ENCODE measurements around the gene MS4A4A. TPM values are rescaled to one million over a fixed set of nuclear protein-coding genes. Genes with fewer than 3 reads are reported as not detected.

MS4A4A gene
- total and polyA plus RNA-seq, 10 of the 15 experiments (the other 5 are each of a cell fraction or from before 2014, with no cell fraction given) = 0.10 to 2.4 (median 0.68) TPM

DNA sequence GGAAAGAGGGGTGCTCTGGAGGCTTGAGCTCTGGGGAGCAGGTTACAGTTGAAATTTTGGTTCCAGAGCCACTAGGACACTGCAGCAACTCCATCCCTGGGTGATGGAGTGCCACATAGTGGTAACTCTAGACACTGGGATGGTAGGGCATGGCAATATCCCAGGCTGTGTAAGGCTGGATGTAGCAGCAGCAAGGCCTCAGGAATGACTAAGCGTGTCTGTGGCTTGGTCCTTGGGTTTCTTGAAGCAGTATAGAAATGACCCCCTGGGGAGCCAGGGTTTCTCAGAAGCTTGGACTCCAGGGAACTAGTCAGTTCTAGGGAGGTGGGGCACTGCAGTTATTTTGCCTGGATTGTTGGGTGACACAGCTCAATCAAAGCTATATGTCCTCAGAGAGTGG, 8.1 kb downstream of the MS4A4A start:
- H3K27ac ChIP-seq (ENCODE audit: control insufficient read depth, insufficient read depth) = no peak overlapping the region
- H3K4me3 ChIP-seq = no peak overlapping the region
- RAD21 ChIA-PET (ENCODE audit: unreplicated experiment) = no interaction called here
- DNase-seq (ENCODE audit: low read depth, low spot score) (no peak), FAIRE-seq (no peak), ATAC-seq (no peak)
- H3K4me1 ChIP-seq (ENCODE audit: control insufficient read depth, insufficient read depth, low read length) = no peaks in the 10 kb centered on the region
- no peaks in the 10 kb centered on the region for H4K20me1 ChIP-seq (ENCODE audit: control insufficient read depth, insufficient read depth)
- in situ Hi-C loops (cut with MboI) = no loop called here
- no peaks in the 10 kb centered on the region for H3K27me3 ChIP-seq (replicated peaks in 1 of 2; ENCODE audit: control insufficient read depth in 2 of 2, insufficient read depth in 2 of 2, low read length in 1 of 2)
- SMC1A ChIA-PET (ENCODE audit: uncharacterized antibody, unreplicated experiment) = interaction anchor here (0.9 to 1.7 kb wide), 4 partner anchors 8 to 24 kb away, joined by 3 to 4 read pairs (median 4); no protein-coding TSS in a partner anchor
- H3K9ac ChIP-seq (ENCODE audit: control insufficient read depth, insufficient read depth, low read length) = no peak overlapping the region
- H2AFZ ChIP-seq (ENCODE audit: control insufficient read depth, low read depth, low read length) = no peak overlapping the region
- H3K9me3 ChIP-seq (replicated peaks; ENCODE audit: control insufficient read depth, insufficient read depth, low read length) = no peaks in the 10 kb centered on the region; the same call in 1 of the 3 replicates
- no peak overlapping the region for H3K4me2 ChIP-seq (ENCODE audit: control insufficient read depth, insufficient read depth)
- intact Hi-C loops (cut with micrococcal nuclease; ENCODE audit: unreplicated experiment) = no loop called here
- H3K36me3 ChIP-seq (ENCODE audit: control insufficient read depth in 2 of 2, insufficient read depth in 2 of 2, low read length in 1 of 2) = no peaks in the 10 kb centered on the region
- CTCF ChIA-PET = interaction anchor here (1.0 to 1.6 kb wide), 3 partner anchors 15 to 25 kb away, joined by 3 to 6 read pairs (median 5); no protein-coding TSS in a partner anchor
- BruUV-seq (replicated peaks) = no TSS peak
- POLR2A ChIA-PET = no interaction called here
- 40% methylated on average over 1 of the region's 1 CpG for WGBS (ENCODE audit: insufficient coverage, insufficient replicate concordance, low lambda C conversion rate, missing lambda C conversion rate)
- no peaks in the 10 kb centered on the region for H3K79me2 ChIP-seq (ENCODE audit: control insufficient read depth, insufficient read depth, low read length)
- TF ChIP-seq IKZF2 (IDR thresholded peaks at IDR 0.05) (no peak), HDGF (IDR thresholded peaks at IDR 0.05) (no peak), RBBP5 (conservative IDR thresholded peaks at IDR 0.05) (no peak), ESRRA (IDR thresholded peaks at IDR 0.05; ENCODE audit: low read length) (no peak), POLR2AphosphoS5 (IDR thresholded peaks at IDR 0.05; ENCODE audit: low read length) (no peak), NR2C2 (IDR thresholded peaks at IDR 0.05; ENCODE audit: borderline replicate concordance, control insufficient read depth, insufficient read length, low read depth) (no peak), SPI1 (IDR thresholded peaks at IDR 0.05; ENCODE audit: borderline replicate concordance, insufficient read depth, low read depth, low read length) (no peak), MXI1 (IDR thresholded peaks at IDR 0.05; ENCODE audit: low read depth, low read length) (no peak), MEF2B (IDR thresholded peaks at IDR 0.05; ENCODE audit: partially characterized antibody, poor library complexity, severe bottlenecking) (no peak), NR2C1 (IDR thresholded peaks at IDR 0.05) (no peak), KLF5 (IDR thresholded peaks at IDR 0.05; ENCODE audit: partially characterized antibody) (no peak), GABPA (IDR thresholded peaks at IDR 0.05; ENCODE audit: low read depth) (no peak), RELA (IDR thresholded peaks at IDR 0.05; ENCODE audit: borderline replicate concordance, partially characterized antibody) (no peak)
- TF ChIP-seq, protein P1, sequence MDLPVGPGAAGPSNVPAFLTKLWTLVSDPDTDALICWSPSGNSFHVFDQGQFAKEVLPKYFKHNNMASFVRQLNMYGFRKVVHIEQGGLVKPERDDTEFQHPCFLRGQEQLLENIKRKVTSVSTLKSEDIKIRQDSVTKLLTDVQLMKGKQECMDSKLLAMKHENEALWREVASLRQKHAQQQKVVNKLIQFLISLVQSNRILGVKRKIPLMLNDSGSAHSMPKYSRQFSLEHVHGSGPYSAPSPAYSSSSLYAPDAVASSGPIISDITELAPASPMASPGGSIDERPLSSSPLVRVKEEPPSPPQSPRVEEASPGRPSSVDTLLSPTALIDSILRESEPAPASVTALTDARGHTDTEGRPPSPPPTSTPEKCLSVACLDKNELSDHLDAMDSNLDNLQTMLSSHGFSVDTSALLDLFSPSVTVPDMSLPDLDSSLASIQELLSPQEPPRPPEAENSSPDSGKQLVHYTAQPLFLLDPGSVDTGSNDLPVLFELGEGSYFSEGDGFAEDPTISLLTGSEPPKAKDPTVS (IDR thresholded peaks at IDR 0.05; ENCODE audit: low read depth, low read length) = no peak
- TF ChIP-seq, protein P2, sequence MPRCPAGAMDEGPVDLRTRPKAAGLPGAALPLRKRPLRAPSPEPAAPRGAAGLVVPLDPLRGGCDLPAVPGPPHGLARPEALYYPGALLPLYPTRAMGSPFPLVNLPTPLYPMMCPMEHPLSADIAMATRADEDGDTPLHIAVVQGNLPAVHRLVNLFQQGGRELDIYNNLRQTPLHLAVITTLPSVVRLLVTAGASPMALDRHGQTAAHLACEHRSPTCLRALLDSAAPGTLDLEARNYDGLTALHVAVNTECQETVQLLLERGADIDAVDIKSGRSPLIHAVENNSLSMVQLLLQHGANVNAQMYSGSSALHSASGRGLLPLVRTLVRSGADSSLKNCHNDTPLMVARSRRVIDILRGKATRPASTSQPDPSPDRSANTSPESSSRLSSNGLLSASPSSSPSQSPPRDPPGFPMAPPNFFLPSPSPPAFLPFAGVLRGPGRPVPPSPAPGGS (IDR thresholded peaks at IDR 0.05; ENCODE audit: borderline replicate concordance, insufficient read depth, low read depth, low read length, poor library complexity, severe bottlenecking) = no peak
- TF ChIP-seq, protein P3, sequence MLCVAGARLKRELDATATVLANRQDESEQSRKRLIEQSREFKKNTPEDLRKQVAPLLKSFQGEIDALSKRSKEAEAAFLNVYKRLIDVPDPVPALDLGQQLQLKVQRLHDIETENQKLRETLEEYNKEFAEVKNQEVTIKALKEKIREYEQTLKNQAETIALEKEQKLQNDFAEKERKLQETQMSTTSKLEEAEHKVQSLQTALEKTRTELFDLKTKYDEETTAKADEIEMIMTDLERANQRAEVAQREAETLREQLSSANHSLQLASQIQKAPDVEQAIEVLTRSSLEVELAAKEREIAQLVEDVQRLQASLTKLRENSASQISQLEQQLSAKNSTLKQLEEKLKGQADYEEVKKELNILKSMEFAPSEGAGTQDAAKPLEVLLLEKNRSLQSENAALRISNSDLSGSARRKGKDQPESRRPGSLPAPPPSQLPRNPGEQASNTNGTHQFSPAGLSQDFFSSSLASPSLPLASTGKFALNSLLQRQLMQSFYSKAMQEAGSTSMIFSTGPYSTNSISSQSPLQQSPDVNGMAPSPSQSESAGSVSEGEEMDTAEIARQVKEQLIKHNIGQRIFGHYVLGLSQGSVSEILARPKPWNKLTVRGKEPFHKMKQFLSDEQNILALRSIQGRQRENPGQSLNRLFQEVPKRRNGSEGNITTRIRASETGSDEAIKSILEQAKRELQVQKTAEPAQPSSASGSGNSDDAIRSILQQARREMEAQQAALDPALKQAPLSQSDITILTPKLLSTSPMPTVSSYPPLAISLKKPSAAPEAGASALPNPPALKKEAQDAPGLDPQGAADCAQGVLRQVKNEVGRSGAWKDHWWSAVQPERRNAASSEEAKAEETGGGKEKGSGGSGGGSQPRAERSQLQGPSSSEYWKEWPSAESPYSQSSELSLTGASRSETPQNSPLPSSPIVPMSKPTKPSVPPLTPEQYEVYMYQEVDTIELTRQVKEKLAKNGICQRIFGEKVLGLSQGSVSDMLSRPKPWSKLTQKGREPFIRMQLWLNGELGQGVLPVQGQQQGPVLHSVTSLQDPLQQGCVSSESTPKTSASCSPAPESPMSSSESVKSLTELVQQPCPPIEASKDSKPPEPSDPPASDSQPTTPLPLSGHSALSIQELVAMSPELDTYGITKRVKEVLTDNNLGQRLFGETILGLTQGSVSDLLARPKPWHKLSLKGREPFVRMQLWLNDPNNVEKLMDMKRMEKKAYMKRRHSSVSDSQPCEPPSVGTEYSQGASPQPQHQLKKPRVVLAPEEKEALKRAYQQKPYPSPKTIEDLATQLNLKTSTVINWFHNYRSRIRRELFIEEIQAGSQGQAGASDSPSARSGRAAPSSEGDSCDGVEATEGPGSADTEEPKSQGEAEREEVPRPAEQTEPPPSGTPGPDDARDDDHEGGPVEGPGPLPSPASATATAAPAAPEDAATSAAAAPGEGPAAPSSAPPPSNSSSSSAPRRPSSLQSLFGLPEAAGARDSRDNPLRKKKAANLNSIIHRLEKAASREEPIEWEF (IDR thresholded peaks at IDR 0.05; ENCODE audit: insufficient replicate concordance, low read depth, low read length) = no peak

Data from GM12878 (cell line).